ENCODE measurements around the gene ANO1. TPM values are rescaled to one million over a fixed set of nuclear protein-coding genes. Genes with fewer than 3 reads are reported as not detected.

The ANO1 gene
- total RNA-seq, 1 donor from 2014 or later, result 1.2 TPM

- DNase-seq (ENCODE audit: low read depth), result no peak
- no peak overlapping the region for H3K4me3 ChIP-seq (ENCODE audit: low read depth, low read length)
- TF ChIP-seq CTCF (conservative IDR thresholded peaks at IDR 0.05; ENCODE audit: low read depth, low read length), result no peak
Observed at GRCh38 chr11:70183483-70184176, 105.5 kb downstream of the ANO1 start.

- TF ChIP-seq CTCF (conservative IDR thresholded peaks at IDR 0.05; ENCODE audit: low read depth, low read length), result no peak
- no peak overlapping the region for H3K4me3 ChIP-seq (ENCODE audit: low read depth, low read length)
- no peak for DNase-seq (ENCODE audit: low read depth)
Observed at GRCh38 chr11:70184396-70184795, 106.3 kb downstream of the ANO1 start.

- DNase-seq (ENCODE audit: low read depth), result no peak
- TF ChIP-seq CTCF (conservative IDR thresholded peaks at IDR 0.05; ENCODE audit: low read depth, low read length), result no peak
- no peak overlapping the region for H3K4me3 ChIP-seq (ENCODE audit: low read depth, low read length)
Observed at GRCh38 chr11:70185348-70186055, 107.4 kb downstream of the ANO1 start.

GRCh38 chr11:70186420-70186819 lies 108.3 kb downstream of the ANO1 start:
- TF ChIP-seq CTCF (conservative IDR thresholded peaks at IDR 0.05; ENCODE audit: low read depth, low read length), result no peak
- no peak overlapping the region for H3K4me3 ChIP-seq (ENCODE audit: low read depth, low read length)
- no peak for DNase-seq (ENCODE audit: low read depth)

- no peak for DNase-seq (ENCODE audit: low read depth)
- no peak overlapping the region for H3K4me3 ChIP-seq (ENCODE audit: low read depth, low read length)
- no peak for TF ChIP-seq CTCF (conservative IDR thresholded peaks at IDR 0.05; ENCODE audit: low read depth, low read length)
Observed at GRCh38 chr11:70186936-70187335, 108.8 kb downstream of the ANO1 start.

- no peak for TF ChIP-seq CTCF (conservative IDR thresholded peaks at IDR 0.05; ENCODE audit: low read depth, low read length)
- no peak for DNase-seq (ENCODE audit: low read depth)
- no peak overlapping the region for H3K4me3 ChIP-seq (ENCODE audit: low read depth, low read length)
Observed at GRCh38 chr11:70187771-70188170, 109.7 kb downstream of the ANO1 start.

GRCh38 chr11:70189622-70190021 lies 111.5 kb downstream of the ANO1 start:
- H3K4me3 ChIP-seq (ENCODE audit: low read depth, low read length), result no peak overlapping the region
- TF ChIP-seq CTCF (conservative IDR thresholded peaks at IDR 0.05; ENCODE audit: low read depth, low read length), result no peak
- DNase-seq (ENCODE audit: low read depth), result no peak

All from epithelial cell of proximal tubule (primary cell).